HG03064 (cell line): Measurements from ENCODE around the gene EMC8.
A peak's percentile ranks its signal among the peaks of the same experiment; 100 is the strongest.
"Not testable (repeated sequence)": the region's sequence is repeated elsewhere in the genome, so short reads cannot be mapped to it uniquely, and the experiment has no call there.

ENCODE experiments used
- ATAC-seq: cut with Tn5 transposase; IDR thresholded peaks from one replicate; pipeline ENCODE4 v1.9.1; 2021; ENCODE audit warnings: low read depth; ENCODE audit not compliant: unreplicated experiment

Gene EMC8

GRCh38 chr16:85799497-85800320 is at the start of gene EMC8, which contains the start of gene COX4I1:
EMC8 (minus strand) TSS chr16:85799544; CDS start chr16:85799295, 249 bp downstream.
COX4I1 (plus strand) TSS chr16:85799695; CDS start chr16:85801206, 1,511 bp downstream.
- peak; percentile 66 for ATAC-seq

GRCh38 chr16:85848986-85849385 is 49.6 kb upstream of the EMC8 start:
- no peak for ATAC-seq

GRCh38 chr16:85847681-85848601 is 48.6 kb upstream of the EMC8 start:
- ATAC-seq, result no peak

GRCh38 chr16:85847036-85847435 is 47.7 kb upstream of the EMC8 start:
- ATAC-seq, result no peak

- ATAC-seq, result no peak
Measured at GRCh38 chr16:85846461-85846860, 47.1 kb upstream of the EMC8 start.

GRCh38 chr16:85845266-85845665 is 45.9 kb upstream of the EMC8 start:
- no peak for ATAC-seq

GRCh38 chr16:85844786-85845185 is 45.4 kb upstream of the EMC8 start:
- no peak for ATAC-seq

- no peak for ATAC-seq
Measured at GRCh38 chr16:85844169-85844481, 44.8 kb upstream of the EMC8 start.

GRCh38 chr16:85843471-85844168 is 44.3 kb upstream of the EMC8 start:
- no peak for ATAC-seq

- ATAC-seq, result no peak
Measured at GRCh38 chr16:85842848-85843247, 43.5 kb upstream of the EMC8 start.

- no peak for ATAC-seq
Measured at GRCh38 chr16:85842435-85842834, 43.1 kb upstream of the EMC8 start.

- ATAC-seq, result no peak
Measured at GRCh38 chr16:85840801-85841200, 41.5 kb upstream of the EMC8 start.

GRCh38 chr16:85840395-85840794 is 41.1 kb upstream of the EMC8 start:
- ATAC-seq, result no peak

GRCh38 chr16:85839681-85840240 is 40.4 kb upstream of the EMC8 start:
- ATAC-seq, result no peak

GRCh38 chr16:85838876-85839585 is 39.7 kb upstream of the EMC8 start:
- ATAC-seq, result no peak

- no peak for ATAC-seq
Measured at GRCh38 chr16:85838381-85838780, 39.0 kb upstream of the EMC8 start.

- ATAC-seq, result not testable (repeated sequence)
Measured at GRCh38 chr16:85837654-85838053, 38.3 kb upstream of the EMC8 start.

- no peak for ATAC-seq
Measured at GRCh38 chr16:85836706-85837582, 37.6 kb upstream of the EMC8 start.
